GM19463 (cell line): ENCODE data around the gene GRIN3B.

Experiments used
- ATAC-seq: cut with Tn5 transposase; IDR thresholded peaks from one replicate; pipeline ENCODE4 v1.9.1; 2021; ENCODE audit warnings: mild to moderate bottlenecking, moderate library complexity; ENCODE audit not compliant: unreplicated experiment

Gene GRIN3B

GRCh38 chr19:1039646-1040475 is 39.6 kb downstream of the GRIN3B start, which contains the start of gene ABCA7:
ABCA7 (plus strand) TSS chr19:1040107; CDS start chr19:1041362, 1,255 bp downstream.
- peak; percentile 77 for ATAC-seq

- peak; percentile 38 for ATAC-seq
These were observed 40.5 kb downstream of the GRIN3B start for GRCh38 chr19:1040476-1041271.

- no peak for ATAC-seq
These were observed 41.1 kb downstream of the GRIN3B start for GRCh38 chr19:1041272-1041834.

DNA sequence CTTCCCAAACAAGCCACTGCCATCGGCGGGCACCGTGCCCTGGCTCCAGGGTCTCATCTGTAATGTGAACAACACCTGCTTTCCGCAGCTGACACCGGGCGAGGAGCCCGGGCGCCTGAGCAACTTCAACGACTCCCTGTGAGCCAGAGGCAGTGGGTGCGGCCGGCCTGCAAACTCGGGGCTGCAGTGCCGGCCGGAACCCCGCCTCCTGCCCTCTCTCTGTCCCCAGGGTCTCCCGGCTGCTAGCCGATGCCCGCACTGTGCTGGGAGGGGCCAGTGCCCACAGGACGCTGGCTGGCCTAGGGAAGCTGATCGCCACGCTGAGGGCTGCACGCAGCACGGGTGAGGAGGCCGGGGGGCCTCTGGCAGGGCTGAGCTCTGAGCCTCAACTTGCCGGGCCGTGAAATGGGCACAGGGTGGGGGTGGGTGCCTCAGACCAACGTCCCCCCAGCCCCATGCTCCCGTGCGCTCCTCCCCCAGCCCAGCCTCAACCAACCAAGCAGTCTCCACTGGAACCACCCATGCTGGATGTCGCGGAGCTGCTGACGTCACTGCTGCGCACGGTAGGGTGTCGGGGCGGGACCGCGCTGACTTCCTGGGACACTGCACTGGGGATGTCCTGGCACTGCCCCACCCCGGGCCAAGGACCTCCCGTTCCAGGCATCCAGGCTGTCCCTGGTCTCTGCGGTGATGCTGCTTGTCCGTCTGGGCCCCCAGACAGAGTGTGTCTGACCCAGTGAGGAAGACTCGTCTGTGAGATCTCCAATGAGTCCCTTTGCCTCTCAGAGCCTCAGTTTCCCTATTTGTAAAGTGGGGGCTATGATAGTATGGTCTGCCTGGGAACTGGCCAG is 41.8 kb downstream of the GRIN3B start:
- no peak for ATAC-seq

- ATAC-seq = no peak
These were observed 42.7 kb downstream of the GRIN3B start for GRCh38 chr19:1042689-1043511.

DNA sequence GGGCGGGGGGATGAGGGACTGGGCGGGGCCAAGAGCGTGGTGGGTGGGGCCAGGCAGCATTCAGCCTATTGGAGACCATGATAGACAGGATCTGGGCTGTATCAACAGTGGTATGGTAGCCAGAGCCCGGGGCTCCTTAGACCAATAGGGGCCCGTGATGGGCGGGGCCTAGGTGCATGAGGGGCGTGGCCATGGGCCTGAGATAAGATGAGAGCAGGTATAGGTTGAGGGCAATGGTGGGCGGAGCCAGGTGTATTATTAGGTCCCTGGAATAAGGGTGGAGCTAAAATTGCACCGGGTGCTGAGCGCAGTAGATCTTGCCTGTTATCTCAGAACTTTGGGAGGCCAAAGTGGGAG is 45.0 kb downstream of the GRIN3B start:
- ATAC-seq = no peak

DNA sequence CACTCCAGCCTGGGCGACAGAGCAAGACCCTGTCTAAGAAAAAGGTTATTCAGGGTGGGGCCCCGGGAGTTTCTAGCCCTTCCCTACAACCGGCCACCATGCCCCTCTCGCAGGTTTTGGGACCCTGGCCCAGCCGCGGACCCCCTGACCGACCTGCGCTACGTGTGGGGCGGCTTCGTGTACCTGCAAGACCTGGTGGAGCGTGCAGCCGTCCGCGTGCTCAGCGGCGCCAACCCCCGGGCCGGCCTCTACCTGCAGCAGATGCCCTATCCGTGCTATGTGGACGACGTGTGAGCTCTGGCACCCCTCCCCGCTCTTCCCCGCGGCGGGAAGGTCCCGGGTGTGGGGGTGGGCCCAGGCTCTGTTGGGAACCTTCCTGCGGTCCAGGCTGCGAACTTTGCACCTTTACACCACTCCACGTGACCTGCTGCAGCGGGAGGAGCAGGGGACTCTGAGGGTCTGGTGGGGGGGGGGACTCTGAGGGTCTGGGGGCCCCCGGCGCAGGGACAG is 46.0 kb downstream of the GRIN3B start:
- no peak for ATAC-seq

DNA sequence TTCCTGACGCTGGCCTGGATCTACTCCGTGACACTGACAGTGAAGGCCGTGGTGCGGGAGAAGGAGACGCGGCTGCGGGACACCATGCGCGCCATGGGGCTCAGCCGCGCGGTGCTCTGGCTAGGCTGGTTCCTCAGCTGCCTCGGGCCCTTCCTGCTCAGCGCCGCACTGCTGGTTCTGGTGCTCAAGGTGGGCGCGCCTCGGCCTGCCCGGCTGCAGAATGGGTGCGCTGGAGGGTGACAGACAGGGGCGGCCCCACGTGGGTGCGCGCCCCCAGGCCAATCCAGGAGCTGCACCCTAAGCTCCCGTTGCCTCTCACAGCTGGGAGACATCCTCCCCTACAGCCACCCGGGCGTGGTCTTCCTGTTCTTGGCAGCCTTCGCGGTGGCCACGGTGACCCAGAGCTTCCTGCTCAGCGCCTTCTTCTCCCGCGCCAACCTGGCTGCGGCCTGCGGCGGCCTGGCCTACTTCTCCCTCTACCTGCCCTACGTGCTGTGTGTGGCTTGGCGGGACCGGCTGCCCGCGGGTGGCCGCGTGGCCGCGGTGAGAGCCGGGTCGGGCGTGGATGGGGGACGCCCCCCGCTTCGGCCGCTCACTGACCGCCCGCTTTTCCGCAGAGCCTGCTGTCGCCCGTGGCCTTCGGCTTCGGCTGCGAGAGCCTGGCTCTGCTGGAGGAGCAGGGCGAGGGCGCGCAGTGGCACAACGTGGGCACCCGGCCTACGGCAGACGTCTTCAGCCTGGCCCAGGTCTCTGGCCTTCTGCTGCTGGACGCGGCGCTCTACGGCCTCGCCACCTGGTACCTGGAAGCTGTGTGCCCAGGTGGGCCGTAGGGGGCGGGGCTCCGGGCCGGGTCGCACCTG is 46.8 kb downstream of the GRIN3B start:
- ATAC-seq = no peak

DNA sequence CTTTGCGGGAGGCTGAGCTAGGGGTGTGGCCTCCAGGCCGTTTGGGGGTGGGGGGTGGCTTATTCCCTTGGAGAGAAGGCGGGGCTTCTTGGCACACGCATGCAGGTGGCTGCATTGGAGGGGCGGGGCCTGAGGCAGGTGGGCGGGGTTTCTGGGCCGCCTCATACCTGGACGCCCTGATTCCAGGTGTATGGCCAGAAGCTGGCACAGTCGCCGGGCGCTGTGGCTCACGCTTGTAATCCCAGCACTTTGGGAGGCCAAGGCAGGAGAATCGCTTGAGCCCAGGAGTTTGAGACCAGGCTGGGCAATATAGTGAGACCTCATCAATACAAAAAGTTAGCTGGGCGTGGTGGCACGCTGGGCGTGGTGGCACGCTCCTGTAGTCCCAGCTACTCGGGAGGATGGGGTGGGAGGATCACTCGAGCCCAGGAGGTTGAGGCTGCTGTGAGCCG is 47.5 kb downstream of the GRIN3B start:
- ATAC-seq = no peak

- ATAC-seq = no peak
These were observed 48.9 kb downstream of the GRIN3B start for GRCh38 chr19:1049106-1049505.

GRCh38 chr19:1049800-1050199 is 49.6 kb downstream of the GRIN3B start:
- ATAC-seq = no peak

DNA sequence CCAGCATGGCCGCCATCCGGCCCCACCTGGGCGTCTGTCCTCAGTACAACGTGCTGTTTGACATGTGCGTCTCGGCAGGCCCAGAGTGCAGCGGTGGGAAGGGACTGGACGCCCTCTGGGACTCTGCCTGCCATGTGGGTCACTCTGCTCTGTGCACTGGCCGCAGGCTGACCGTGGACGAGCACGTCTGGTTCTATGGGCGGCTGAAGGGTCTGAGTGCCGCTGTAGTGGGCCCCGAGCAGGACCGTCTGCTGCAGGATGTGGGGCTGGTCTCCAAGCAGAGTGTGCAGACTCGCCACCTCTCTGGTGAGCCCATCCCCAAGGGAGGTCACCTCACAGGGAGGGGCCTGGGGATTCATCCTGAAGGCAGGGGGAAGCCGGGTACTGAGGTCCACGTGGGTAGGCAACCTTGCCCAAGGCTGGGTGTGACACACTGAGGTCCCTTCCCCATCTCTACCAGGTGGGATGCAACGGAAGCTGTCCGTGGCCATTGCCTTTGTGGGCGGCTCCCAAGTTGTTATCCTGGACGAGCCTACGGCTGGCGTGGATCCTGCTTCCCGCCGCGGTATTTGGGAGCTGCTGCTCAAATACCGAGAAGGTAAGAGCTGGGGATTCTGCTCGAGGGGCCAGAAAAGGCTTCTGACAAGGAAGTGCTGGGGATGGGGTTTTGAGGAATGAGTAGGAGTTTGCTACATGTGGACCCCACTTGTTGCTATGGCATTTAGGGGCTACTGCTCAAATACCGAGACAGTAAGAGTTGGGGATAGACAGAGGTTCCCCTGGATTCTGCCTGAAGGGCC is 51.0 kb downstream of the GRIN3B start:
- ATAC-seq = no peak

DNA sequence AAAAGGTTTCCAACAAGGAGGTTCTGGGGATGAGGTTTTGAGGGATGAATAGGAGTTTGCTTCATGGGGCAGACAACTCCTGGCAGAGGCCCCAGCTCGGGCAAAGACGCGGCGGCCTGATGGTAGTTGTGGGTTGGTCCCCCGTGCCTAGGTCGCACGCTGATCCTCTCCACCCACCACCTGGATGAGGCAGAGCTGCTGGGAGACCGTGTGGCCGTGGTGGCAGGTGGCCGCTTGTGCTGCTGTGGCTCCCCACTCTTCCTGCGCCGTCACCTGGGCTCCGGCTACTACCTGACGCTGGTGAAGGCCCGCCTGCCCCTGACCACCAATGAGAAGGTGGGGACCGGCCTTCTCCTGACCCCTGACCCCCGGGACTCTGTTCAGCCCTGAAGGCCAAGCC is 51.6 kb downstream of the GRIN3B start:
- no peak for ATAC-seq

- no peak for ATAC-seq
These were observed 52.2 kb downstream of the GRIN3B start for GRCh38 chr19:1052349-1052975.

GRCh38 chr19:1053176-1054101 is 53.2 kb downstream of the GRIN3B start:
- ATAC-seq = no peak
